Suppressor macrophage treated with lipopolysaccharide for 1 hour (primary cell): ENCODE measurements around the gene PARN.
"Not testable (repeated sequence)": the region's sequence is repeated elsewhere in the genome, so short reads cannot be mapped to it uniquely, and the experiment has no call there.

Experiments used
- DNase-seq, 3 donors: peaks; one replicate each; pipeline ENCODE4 v3.0.0-alpha.2; 2020 to 2022

The PARN gene

GRCh38 chr16:14566599-14566998 lies 63.5 kb downstream of the PARN start:
- DNase-seq: no peak

GRCh38 chr16:14565688-14566025 lies 64.4 kb downstream of the PARN start:
- DNase-seq: no peak

- no peak for DNase-seq
These were observed 65.0 kb downstream of the PARN start for GRCh38 chr16:14564861-14565687.

- no peak for DNase-seq
These were observed 65.7 kb downstream of the PARN start for GRCh38 chr16:14564323-14564722.

GRCh38 chr16:14562691-14563491 lies 67.2 kb downstream of the PARN start:
- no peak for DNase-seq

GRCh38 chr16:14560523-14560922 lies 69.5 kb downstream of the PARN start:
- no peak for DNase-seq

- DNase-seq: peak; percentile 30 to 47 (median 31)
These were observed 70.2 kb downstream of the PARN start for GRCh38 chr16:14559809-14560241.

- DNase-seq: no peak
These were observed 76.6 kb downstream of the PARN start for GRCh38 chr16:14553447-14553846.

GRCh38 chr16:14549789-14550153 lies 80.3 kb downstream of the PARN start:
- no peak for DNase-seq

- no peak for DNase-seq
These were observed 80.9 kb downstream of the PARN start for GRCh38 chr16:14548933-14549788.

- no peak for DNase-seq
These were observed 84.6 kb downstream of the PARN start for GRCh38 chr16:14545346-14545884.

GRCh38 chr16:14544846-14545245 lies 85.2 kb downstream of the PARN start:
- not testable (repeated sequence) for DNase-seq

GRCh38 chr16:14539631-14540030 lies 90.4 kb downstream of the PARN start:
- DNase-seq: no peak

GRCh38 chr16:14539156-14539555 lies 90.9 kb downstream of the PARN start:
- no peak for DNase-seq

- DNase-seq: no peak
These were observed 91.5 kb downstream of the PARN start for GRCh38 chr16:14538604-14539003.

- no peak for DNase-seq
These were observed 98.4 kb downstream of the PARN start for GRCh38 chr16:14531613-14532012.

GRCh38 chr16:14531101-14531500 lies 99.0 kb downstream of the PARN start:
- DNase-seq: no peak

- DNase-seq: no peak
These were observed 100.0 kb downstream of the PARN start for GRCh38 chr16:14530046-14530445.

GRCh38 chr16:14529010-14529669 lies 100.9 kb downstream of the PARN start:
- peak; percentile 74 to 78 (median 74) for DNase-seq

GRCh38 chr16:14528306-14528705 lies 101.8 kb downstream of the PARN start:
- no peak for DNase-seq

- DNase-seq: peak in 2 of 3 donors; percentile 28 to 31
These were observed 102.5 kb downstream of the PARN start for GRCh38 chr16:14527411-14528044.

GRCh38 chr16:14525596-14525995 lies 104.5 kb downstream of the PARN start:
- DNase-seq: no peak
